ENCODE data around the gene TRIM23.

DNA sequence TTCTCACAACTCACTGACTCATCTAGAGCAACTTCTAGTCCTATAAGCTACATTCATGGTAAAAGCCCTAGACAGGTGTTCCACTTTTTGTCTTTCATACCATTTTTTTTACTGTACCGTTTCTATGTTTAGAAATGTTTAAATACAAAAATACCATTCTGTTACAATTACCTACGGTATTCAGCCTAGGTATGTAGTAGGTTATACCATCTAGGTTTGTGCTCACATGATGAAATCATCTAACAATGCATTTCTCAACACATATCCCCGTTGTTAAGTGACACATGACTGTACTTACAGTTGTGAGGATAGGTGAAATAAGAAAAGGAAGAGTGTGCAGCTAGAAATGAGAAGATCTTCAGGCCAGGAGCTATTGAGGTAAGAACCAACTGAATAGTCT, 67.4 kb downstream of the TRIM23 start:
- TF ChIP-seq, protein P1, sequence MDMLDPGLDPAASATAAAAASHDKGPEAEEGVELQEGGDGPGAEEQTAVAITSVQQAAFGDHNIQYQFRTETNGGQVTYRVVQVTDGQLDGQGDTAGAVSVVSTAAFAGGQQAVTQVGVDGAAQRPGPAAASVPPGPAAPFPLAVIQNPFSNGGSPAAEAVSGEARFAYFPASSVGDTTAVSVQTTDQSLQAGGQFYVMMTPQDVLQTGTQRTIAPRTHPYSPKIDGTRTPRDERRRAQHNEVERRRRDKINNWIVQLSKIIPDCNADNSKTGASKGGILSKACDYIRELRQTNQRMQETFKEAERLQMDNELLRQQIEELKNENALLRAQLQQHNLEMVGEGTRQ (IDR thresholded peaks at IDR 0.05; ENCODE audit: low read depth, low read length) = no peak
- TF ChIP-seq, protein P2, sequence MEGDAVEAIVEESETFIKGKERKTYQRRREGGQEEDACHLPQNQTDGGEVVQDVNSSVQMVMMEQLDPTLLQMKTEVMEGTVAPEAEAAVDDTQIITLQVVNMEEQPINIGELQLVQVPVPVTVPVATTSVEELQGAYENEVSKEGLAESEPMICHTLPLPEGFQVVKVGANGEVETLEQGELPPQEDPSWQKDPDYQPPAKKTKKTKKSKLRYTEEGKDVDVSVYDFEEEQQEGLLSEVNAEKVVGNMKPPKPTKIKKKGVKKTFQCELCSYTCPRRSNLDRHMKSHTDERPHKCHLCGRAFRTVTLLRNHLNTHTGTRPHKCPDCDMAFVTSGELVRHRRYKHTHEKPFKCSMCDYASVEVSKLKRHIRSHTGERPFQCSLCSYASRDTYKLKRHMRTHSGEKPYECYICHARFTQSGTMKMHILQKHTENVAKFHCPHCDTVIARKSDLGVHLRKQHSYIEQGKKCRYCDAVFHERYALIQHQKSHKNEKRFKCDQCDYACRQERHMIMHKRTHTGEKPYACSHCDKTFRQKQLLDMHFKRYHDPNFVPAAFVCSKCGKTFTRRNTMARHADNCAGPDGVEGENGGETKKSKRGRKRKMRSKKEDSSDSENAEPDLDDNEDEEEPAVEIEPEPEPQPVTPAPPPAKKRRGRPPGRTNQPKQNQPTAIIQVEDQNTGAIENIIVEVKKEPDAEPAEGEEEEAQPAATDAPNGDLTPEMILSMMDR (conservative IDR thresholded peaks at IDR 0.05; ENCODE audit: low read depth, low read length) = no peak

Data from IMR-90 (cell line).